ENCODE data around the gene ARHGDIA.
A peak's percentile ranks its signal among the peaks of the same experiment; 100 is the strongest.
"Not testable (repeated sequence)": the region's sequence is repeated elsewhere in the genome, so short reads cannot be mapped to it uniquely, and the experiment has no call there.

The ARHGDIA gene

DNA sequence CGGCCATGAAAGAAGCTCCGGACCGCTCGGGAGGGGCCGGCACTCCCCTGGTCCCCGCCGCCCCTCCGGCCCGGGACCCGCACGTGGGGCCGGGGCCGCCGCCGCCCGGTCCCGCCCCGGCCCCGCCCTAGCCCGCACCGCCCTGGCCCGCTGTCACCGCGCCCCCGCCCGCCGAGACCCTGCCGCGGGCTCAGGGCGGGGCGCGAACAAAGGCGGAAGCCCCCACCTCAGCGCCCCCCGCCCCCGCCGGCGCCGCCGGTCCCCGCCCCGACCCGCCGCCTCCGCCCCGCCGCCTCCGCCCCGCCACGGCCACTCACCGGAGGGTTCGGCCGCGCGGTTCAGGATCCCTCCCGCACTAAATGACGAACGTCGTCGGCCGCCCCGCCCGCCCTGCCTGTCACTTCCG lies at the start of gene ARHGDIA:
Gene ARHGDIA (minus strand): TSS at position 357 of the 406 bp plus-strand sequence. CDS start 1,407 bp downstream, outside the sequence.
- no peak for DNase-seq (ENCODE audit: low read depth in 2 of 2)

- DNase-seq (ENCODE audit: low read depth in 2 of 2) = no peak
These were observed 47.9 kb upstream of the ARHGDIA start for GRCh38 chr17:81918832-81919545.

GRCh38 chr17:81918333-81918669 lies 47.2 kb upstream of the ARHGDIA start:
- DNase-seq (ENCODE audit: low read depth in 2 of 2) = not testable (repeated sequence)

- DNase-seq (ENCODE audit: low read depth in 2 of 2) = peak; percentile 61 to 65
These were observed 46.6 kb upstream of the ARHGDIA start, which contains the start of gene SIRT7 for GRCh38 chr17:81917565-81918332. Gene SIRT7 (minus strand): TSS chr17:81918176. CDS start chr17:81918131, 45 bp downstream.

GRCh38 chr17:81916234-81917001 lies 45.3 kb upstream of the ARHGDIA start:
- DNase-seq (ENCODE audit: low read depth in 2 of 2) = no peak

DNA sequence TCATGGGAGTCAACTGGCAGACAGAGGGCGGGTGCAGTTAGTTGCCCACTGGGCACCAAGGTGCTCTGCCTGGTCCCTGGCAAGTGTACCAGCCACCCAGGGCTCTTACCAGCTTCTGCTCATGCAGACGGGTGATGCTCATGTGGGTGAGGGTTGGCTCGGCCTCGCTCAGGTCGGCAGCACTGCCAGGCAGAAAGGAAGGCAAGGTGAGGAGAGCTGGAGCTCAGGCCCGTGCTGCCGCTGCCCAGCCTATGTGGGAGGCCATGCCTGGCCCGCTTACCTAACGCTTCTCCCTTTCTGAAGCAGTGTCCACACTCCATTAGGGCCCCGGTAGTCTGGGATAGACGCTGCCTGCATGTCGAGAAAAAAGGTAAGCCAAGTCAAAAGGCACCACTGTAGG lies 44.2 kb upstream of the ARHGDIA start:
- DNase-seq (ENCODE audit: low read depth in 2 of 2) = no peak

GRCh38 chr17:81914103-81914850 lies 43.1 kb upstream of the ARHGDIA start:
- no peak for DNase-seq (ENCODE audit: low read depth in 2 of 2)

- DNase-seq (ENCODE audit: low read depth in 2 of 2) = no peak
These were observed 42.4 kb upstream of the ARHGDIA start for GRCh38 chr17:81913394-81914102.

DNA sequence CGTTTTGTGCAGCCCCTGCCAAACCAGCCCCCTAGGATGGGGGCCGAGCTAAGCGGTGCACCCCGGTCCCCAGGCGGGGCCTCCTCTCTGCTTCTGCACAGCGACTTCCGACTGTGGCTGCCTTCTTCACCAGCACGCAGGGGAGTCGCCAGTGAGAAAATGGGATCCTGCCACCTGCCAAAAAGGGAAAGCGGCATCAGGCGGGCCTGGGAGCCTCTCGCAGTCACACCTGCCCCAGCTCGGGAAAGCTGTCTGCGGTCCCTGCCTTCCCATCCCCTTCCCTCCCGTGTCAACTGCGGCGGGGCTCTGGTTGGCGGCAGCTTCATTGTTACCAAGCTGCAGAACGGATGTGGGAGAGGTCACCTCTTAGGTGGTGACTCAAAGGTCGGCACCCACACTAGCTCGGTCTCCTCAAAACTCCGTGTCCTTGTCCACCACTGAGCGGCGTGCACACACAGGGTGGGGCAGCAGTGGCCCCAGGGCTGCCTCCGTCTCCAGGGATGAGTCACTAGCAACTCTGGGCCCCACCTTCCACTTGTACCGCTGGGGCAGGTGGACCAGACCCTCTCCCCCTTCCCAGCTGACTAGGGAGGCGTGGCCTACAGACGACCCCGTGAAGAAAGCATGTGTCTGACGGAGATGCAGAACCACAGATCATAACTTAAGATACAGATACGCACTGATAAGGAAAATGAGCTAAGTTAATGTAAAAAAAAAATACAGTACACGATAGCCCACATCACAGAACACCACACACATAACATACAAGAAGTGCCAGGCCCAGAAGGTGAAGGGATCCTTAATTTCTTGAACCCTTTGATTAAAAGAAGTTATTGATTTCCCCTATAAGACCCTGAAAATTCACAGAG lies 41.5 kb upstream of the ARHGDIA start:
- DNase-seq (ENCODE audit: low read depth in 2 of 2) = no peak

- no peak for DNase-seq (ENCODE audit: low read depth in 2 of 2)
These were observed 40.8 kb upstream of the ARHGDIA start for GRCh38 chr17:81911969-81912368.

- DNase-seq (ENCODE audit: low read depth in 2 of 2) = peak; percentile 86 to 89
These were observed 40.3 kb upstream of the ARHGDIA start, which contains the start of gene PCYT2 for GRCh38 chr17:81911277-81911961. Gene PCYT2 (minus strand): TSS chr17:81911399. CDS start chr17:81911355, 44 bp downstream.

GRCh38 chr17:81910840-81911276 lies 39.7 kb upstream of the ARHGDIA start:
- DNase-seq (ENCODE audit: low read depth in 2 of 2) = no peak

DNA sequence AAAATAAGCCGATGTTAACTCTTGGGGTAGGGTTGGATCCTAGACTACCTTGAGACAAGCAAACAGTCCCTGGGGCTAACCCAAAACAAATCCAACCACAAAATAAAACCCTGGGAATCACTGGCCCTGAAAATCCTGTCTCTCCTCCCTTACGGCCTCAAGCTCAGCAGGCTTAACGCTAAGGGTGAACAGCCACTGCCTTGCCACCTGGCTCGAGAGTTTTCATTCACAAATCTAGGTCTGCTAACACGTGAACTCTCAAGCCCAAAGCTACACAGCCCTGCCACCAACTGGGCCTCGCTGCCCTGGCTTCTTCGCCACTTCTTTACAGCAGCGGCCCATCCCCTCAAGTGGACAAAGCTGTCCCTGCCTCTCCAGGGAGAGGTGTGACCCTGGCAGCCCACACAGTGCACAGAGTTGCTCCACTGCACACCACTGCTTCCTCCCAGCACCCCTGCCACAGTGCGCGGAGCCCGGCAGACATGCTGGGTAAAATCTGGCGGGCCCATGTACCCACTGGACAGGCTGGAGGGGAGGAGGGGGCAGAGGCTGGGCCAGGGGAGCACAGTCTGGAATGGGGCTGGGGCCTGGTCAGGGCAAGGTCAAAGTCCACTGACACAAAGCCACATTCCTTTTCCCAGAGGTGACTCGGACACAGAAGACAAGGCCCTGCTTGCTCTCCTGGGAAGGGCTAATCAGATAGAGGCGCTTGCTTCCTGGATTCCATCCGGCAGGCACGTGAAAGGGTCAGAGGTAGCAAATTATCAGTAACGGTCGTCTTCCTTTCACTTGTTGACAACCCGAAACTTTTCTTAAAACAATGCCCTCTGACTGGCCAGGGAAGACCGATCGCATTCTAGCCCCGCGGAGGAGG lies 39.1 kb upstream of the ARHGDIA start:
- DNase-seq (ENCODE audit: low read depth in 2 of 2) = no peak

GRCh38 chr17:81909231-81909630 lies 38.1 kb upstream of the ARHGDIA start:
- no peak for DNase-seq (ENCODE audit: low read depth in 2 of 2)

DNA sequence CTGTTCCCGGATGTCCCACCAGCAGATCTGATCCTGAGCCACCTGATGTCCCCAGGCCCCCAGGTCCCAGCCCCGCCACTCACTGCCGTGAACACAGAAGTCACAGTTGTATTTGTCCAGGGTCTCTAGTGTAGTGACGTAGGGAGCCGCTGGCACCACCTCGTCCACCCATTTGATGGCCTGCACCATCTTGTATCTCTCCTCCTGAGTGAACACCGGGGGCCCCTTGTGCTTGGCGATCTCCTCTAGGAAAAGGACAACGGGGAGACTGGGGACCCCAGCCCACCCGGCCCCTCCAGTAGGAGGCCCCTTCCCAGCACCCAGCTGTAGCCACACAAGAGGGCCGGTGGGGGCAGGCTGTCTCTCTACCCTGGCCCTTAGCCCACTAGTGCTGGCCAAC lies 37.7 kb upstream of the ARHGDIA start:
- no peak for DNase-seq (ENCODE audit: low read depth in 2 of 2)

GRCh38 chr17:81907219-81908145 lies 36.3 kb upstream of the ARHGDIA start:
- no peak for DNase-seq (ENCODE audit: low read depth in 2 of 2)

All from stimulated activated CD4-positive, alpha-beta T cell treated with anti-CD3 and anti-CD28 coated beads, Interleukin-12 subunit alpha, Interleukin-12 subunit beta, amount 100 ng/mL, for 24 hours (primary cell).